Non-pigmented ciliary epithelial cell (primary cell): ENCODE data around the gene KPNA2.
"Not testable (repeated sequence)": the region's sequence is repeated elsewhere in the genome, so short reads cannot be mapped to it uniquely, and the experiment has no call there.

Source experiments
- DNase-seq: peaks from one replicate; pipeline ENCODE4 v3.0.0-alpha.2; 2010; ENCODE audit warnings: low read depth

The KPNA2 gene

DNA sequence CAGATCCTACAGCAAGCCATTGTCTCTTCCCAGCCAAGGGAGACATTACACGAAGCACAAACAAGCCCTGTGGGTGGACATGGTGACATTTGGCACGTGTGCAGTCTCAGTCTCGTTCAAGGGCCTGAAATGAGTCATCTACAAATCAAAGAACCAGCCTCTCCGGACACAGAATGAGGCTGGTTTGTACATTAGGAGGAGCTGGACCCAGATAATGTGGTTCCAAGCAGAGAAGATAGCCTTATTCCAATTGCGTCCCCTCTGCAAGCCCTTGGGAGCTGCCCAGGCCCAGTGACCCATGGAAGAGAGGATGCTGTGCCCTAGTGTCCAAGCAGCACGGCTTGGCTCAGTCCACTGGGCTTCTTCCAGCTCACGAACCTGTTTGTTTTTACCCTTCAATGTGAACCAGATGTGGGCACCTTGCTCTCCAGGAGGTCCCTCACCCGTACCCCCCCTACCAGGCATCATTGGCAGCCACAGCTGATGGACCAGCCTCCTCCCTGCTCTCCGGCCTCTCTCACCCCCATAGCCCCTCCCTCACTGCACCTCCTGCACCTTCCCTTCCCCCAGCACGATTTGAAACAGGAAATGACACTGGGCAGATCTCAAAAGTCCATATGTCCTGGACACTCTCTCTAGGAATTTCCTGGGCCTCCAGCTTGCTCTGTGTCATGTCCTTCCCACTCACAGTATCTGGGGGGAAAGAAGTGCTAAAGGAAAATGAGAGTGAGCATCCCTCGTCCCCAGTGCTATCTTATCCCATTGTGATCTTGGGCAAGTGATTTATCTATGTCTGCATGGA lies 26.2 kb downstream of the KPNA2 start:
- no peak for DNase-seq

DNA sequence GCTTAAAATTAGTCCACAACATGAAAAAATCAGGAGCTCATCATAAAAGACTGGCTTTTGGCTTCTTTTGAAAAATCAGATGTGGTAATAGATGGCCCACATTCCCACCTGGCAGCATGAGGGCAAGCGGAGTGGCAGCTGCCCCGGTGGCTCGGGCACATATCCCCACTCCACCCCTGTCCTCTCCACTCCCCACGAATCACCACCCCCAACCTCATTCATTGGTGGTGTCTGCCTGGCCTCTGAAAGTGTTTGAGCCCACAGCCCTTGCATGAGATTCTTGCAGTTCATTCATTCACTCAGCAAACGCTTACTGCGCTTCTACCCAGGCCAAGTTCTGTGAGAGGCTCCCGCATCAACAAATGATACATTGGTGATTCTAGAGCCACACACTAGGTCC lies 29.8 kb downstream of the KPNA2 start:
- DNase-seq, result not testable (repeated sequence)

DNA sequence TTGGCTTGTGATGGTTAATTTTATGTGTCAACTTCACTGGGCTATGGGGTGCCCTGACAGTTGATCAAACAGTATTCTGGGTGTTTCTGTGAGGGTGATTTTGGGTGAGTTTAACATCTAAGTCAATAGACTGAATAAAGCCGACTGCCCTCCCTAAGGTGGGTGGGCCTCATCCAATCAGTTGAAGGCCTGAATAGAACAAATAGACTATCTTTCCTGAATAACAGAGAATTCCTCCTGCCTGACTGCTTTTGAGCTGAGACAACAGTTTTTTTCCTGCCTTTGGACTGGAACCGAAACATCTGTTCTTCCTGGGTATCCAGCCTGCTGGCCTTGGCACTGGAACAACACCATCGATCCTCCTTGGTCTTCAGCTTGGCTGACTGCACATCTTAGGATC lies 33.0 kb downstream of the KPNA2 start:
- DNase-seq, result not testable (repeated sequence)

DNA sequence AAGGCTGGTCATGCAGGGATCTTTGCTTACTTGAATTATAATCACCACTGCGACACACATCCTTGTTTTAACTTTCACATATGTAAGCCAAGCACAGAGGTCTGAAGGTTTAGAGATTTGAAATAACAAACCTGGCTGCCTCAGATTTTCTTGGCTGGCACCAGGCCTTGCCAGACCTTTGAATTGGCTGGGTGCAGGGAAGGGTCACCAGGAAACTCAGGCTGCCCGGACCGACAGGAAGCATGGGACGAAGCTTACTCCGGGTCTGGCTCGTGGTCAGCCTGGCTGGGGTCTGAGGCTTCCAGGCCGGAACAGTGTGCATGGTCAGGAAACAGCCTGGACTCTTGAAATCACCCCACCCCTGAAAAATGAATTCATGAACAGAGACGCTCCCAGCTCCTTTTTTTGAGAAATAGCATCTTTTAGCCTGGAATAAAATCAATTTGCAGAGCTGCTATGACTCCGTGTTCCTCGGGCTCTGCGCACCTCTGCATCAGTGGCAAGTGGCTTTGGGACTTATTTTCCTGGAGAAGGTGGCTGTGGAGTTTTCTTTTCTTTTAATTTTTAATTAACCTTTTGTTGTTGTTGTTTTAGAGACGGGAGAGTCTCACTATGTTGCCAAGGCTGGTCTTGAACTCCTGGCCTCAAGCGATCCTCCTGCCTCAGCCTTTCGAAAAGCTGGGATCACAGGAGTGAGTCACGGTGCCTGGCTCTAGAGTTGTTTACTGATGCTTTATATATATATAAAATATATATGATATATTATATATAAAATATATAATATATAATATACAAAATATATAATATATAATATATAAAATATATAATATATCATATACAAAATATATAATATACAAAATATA lies 35.3 kb downstream of the KPNA2 start:
- not testable (repeated sequence) for DNase-seq

DNA sequence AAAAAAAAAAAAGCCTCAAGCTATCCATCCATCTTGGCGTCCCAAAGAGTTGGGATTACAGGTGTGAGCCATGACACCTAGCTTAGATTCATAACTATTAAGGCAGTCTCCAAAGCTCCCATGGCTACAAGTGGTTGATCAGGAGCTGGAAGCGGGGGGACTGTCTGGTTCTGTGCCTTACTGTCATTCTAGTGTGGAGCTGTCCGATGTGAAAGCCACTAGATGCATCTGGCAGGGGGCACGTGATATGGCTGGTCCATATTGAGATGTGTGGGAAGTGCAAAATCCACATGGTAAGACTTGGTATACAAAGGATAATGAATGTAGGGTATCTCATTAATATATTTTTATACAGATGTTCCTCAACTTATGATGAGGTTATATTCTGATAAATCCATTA lies 38.7 kb downstream of the KPNA2 start:
- DNase-seq, result no peak

DNA sequence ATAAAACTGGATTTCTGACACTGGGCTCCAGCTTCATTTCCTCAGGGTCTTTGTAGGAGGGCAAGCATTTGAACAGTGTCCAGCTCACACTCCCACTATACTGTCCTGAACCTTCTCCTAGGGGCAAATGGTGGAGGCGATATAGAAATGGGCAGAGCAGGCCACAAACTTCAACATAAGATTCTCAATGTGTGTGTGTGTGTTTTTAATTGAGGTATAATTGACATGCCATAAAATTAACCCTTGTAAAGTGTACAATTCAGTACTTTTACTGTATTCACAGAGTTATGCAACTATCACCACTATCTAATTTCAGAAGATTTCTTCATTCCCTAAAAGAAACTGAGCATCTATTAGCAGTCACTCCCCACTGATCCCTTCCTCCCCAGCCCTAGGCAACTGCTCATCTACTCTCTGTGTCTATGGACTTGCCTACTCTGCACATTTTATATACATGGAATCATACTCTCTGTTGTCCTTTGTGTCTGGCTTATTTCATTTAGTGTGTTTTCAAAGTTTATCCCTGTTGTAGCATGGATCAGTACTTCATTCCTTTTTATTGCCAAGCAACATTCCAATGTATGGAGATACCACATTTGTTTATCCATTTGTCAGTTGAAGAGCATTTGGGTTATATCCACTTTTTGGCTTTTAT lies 40.5 kb downstream of the KPNA2 start:
- not testable (repeated sequence) for DNase-seq

DNA sequence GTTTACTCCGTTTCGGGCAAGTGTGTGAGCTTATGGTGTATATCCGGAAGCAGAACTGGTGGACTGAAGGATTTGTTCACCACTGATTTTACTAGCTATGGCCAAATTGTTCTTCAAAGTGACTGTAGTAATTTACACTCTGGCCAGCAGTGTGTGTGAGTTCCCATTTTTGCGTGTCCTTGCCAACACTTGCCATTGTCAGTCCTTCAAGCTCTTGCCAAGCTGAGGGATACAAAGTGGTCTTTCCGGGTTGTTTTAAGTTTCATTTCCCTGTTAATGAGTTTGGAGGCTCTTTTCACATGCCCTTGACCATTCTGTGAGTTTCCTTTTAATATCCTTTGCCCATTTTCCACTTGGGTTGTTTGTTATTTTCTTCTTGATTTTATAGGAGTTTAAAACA lies 42.0 kb downstream of the KPNA2 start:
- not testable (repeated sequence) for DNase-seq

DNA sequence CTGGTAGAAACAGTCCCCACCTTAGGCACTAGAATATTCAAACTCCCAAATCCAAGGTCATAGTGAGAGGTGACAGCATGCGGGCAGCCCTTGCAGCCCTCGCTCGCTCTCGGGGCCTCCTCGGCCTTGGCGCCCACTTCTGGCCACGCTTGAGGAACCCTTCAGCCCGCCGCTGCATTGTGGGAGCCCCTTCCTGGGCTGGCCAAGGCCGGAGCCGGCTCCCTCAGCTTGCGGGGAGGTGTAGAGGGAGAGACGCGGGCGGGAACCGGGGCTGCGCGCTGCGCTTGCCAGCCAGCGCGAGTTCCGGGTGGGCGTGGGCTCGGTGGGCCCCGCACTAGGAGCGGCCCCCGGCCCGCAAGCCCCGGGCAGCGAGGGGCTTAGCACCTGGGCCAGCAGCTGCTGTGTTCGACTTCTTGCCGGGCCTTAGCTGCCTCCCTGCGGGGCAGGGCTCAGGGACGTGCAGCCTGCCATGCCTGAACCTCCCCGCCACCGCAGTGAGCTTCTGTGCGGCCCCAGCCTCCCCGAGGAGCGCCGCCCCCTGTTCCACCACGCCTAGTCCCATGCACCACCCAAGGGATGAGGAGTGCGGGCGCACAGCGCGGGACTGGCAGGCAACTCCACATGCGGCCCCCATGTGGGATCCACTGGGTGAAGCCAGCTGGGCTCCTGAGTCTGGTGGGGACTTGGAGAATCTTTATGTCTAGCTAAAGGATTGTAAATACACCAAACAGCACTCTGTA lies 45.0 kb downstream of the KPNA2 start:
- no peak for DNase-seq

DNA sequence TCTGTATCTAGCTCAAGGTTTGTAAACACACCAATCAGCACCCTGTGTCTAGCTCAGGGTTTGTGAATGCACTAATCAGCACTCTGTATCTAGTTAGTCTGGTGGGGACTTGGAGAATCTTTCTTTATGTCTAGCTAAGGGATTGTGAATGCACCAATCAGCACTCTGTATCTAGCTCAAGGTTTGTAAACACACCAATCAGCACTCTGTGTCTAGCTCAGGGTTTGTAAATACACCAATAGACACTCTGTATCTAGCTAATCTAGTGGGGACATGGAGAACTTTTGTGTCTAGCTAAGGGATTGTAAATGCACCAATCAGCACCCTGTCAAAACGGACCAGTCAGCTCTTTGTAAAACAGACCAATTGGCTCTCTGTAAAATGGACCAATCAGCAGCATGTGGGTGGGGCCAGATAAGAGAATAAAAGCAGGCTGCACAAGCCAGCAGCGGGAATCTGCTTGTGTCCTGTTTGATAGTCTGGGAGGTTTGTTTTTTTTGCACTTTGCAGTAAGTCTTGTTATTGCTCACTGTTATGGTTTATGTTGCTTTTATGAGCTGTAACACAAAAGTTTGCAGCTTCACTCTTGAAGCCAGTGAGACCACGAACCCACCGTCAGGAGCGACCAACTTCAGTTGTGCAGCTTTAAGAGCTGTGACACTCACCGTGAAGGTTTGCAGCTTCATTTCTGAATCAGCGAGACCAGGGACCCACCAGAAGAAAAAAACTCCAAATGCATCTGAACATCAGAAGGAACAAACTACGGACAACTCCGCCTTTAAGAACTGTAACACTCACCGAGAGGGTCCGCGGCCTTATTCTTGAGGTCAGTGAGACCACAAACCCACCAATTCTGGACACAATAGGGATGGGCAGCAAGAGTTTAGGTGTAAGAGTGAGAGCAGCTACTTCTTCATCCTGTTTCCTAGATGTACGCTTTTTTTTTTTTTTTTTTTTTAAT lies 46.0 kb downstream of the KPNA2 start:
- not testable (repeated sequence) for DNase-seq

DNA sequence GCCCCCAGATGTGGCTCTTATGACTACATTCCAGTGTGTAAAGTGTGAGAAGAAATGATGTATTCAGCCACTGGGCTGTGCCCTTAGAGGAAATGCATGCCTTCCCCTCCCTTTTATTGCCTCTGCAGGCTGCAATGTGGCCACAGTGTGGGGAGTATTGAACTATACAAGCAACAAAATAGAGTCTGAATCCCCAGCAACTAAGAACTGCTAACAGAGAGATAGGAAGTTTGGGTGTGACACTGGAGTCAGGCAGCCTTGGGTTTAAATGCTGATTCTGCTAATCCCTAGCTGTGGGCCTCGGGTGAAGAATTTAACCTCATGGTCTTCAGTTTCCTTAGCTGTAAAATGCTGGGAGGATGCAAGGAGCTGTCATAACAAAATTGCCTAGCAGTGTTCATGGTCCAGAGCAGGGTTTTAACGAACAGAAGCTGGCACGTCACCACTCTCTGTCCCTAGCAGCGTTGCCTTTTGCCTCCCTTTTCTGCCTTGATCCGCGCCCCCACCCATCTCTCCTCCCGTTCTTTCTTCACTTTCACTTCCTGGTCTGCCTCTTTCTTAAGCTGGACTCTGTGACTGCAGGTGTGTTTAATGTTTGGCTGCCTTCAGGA lies 50.3 kb downstream of the KPNA2 start:
- no peak for DNase-seq

DNA sequence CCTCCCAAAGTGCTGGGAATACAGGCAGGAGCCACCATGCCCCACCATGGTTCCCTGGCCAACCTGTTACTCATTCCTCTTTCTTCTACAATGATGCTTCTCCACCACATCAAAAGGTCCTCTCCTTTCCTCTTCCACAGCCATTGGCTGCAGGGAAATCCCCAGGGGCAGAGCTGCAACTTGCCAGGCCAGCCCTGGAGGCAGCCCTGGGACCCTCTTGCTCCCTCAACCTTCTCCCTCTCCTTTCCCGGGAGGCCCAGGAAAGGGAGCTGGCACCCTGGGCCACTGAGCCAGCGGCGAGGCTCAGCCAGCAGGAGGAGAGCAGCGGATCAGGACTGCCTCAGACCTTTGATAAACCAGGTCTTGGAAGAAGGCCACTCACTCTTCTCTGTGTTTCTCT lies 51.1 kb downstream of the KPNA2 start:
- not testable (repeated sequence) for DNase-seq

DNA sequence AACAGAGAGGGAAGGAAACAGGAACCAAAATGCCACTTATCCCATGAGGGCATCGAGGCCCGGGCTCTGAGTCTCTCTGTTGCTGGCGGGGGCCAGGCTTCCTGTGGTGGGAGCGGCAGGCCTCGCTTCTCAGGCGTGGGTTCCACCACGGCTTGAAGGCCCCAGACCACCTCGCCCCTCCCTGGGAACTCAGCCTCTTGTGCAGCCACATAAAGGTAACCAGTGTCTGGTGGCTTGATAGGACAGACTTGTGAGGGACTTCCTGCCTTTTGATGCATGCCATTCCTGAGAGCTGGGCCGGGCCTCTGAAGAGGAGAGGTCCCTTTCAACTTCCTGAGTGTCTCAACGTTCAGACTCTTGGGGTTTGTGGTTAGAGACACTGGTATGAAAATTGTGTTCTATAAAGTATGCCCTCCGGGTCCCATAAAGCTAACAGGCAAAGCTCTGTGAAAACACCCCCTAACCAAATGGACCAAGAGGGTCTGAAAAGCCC lies 51.6 kb downstream of the KPNA2 start:
- not testable (repeated sequence) for DNase-seq

DNA sequence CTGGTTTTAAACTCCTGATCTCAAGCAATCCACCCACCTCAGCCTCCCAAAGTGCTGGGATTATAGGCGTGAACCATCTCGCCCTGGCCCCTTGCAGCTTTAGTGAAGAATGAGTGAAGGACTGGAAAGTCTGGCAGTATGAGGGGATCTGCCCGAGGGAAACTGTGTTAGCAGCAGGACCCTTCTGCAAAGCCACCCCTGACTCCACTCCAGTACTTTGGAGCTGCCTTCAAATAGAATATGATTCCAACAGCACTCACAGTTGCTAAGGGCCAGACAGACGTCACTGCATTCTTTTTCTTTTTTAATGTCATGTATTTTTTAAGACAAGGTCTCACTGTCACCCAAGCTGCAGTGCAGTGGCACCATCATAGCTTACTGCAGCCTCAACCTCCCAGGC lies 52.3 kb downstream of the KPNA2 start:
- no peak for DNase-seq

DNA sequence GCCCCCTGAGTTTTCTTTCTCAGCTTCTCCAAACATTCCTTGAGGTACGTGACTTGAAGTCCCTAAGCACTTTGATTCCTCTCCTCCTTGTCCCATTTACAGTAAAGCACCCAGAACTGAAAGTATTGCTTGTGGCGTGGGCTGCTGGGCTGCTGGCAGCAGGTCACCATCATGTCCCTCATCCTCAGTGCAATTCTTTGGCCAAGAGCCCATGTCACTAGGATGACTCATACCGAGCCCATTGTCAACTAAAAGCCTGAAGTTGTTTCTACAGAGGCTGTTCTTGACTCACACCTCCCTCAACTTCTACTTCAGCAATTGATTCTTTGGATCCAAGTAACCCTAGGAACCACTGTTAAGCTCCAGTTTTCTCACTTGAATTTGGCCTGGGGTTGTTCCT lies 54.3 kb downstream of the KPNA2 start:
- no peak for DNase-seq

DNA sequence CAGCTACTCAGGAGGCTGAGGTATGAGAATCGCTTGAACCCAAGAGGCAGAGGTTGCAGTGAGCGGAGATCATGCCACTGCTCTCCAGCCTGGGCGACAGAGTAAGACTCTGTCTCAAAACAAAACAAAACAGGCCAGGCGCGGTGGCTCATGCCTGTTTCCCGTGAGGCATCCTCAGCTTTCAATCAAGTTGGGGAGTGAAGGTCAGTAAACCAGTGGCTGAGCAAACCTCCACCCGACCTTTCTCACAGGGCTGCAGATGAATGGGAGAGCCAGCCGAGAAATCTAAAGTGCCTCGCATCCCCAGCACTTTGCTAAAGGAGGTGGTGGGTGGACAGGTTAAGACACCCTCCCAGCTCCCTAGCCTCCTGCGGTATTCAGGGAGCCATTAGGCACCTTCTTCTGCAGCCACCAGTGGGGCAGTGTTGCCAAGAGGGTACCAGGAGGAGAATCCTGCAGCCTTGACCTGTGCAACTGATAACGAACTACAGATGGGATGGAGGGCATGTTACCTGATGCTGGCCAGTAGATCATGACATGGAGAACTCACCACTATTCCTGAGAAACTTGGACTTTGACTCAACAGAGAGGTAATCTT lies 59.0 kb downstream of the KPNA2 start:
- DNase-seq, result no peak

DNA sequence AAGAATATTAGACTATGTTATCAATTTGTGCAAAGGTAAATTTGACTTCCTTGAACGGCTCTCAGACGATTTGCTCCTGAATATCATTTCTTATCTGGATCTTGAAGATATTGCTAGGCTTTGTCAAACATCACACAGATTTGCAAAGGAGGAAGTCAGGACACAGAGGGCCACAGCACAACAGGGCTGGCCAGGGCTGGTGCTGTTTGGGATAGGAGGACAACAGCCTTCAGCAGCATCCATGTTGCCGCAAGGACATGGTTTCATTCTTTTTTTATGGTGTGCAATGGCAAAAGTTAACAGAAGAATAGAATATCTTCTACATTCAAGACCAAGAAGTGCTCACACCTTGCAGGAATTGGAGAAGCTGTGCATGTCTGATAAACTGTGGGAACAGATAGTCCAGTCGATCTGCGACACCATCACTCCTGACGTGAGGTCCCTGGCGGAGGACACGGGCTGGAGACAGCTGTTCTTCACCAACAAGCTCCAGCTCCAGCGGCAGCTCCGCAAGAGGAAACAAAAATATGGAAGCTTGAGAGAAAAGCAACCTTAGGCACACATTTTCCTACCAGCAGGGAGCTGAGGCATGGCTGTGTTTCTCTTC lies 59.8 kb downstream of the KPNA2 start:
- DNase-seq, result no peak

DNA sequence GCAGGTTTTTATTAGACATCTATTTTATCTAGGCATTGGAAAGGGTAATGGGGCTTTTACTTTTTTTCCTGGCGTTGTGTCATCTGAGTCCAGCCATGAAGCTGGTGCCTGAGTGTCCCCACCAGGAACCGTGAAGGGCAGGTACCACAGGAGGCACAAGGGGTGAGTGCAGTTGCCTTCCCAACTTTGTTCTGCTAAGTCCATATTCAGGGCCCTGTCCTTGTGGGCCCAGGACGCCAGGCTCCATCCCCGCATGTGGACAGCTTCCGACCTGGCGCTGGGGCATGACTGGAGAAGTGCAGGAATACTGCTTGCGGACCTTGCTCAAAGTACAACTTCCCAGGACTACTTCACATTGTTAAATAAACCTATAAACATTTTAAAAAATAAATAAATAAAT lies 60.6 kb downstream of the KPNA2 start:
- no peak for DNase-seq
